Stomach (tissue), 9 donors: ENCODE measurements around the gene SINHCAF. TPM values are rescaled to one million over a fixed set of nuclear protein-coding genes. Genes with fewer than 3 reads are reported as not detected.

Experiments used
- DNase-seq, 2 donors: peaks; one replicate each; pipeline versions ENCODE4 v3.0.0 to v3.0.0-alpha.2; 2013 to 2019
- H3K27ac ChIP-seq, 5 donors: fragments of 200-600 bp in 4 of 5; sonication (generic) in 4 of 5; one replicate each; pipeline ENCODE4 v1.5.1; 2013 to 2019; ENCODE audit warnings: mild to moderate bottlenecking in 1 of 5, moderate library complexity in 1 of 5
- H3K27me3 ChIP-seq, 3 donors: fragments of 200-600 bp; sonication (generic); one replicate each; pipeline ENCODE4 v1.5.1; 2017 to 2019; ENCODE audit warnings: mixed run types in 1 of 3
- H3K36me3 ChIP-seq, 4 donors: fragments of 200-600 bp; sonication (generic); 1 replicate in 3 of 4; 2 replicates in 1 of 4; pipeline ENCODE4 v1.5.1; 2016 to 2019
- H3K4me1 ChIP-seq, 4 donors: fragments of 200-600 bp; sonication (generic); one replicate each; pipeline ENCODE4 v1.5.1; 2016 to 2019
- H3K4me3 ChIP-seq, 4 donors: fragments of 200-600 bp; sonication (generic) in 3 of 4; one replicate each; pipeline ENCODE4 v1.5.1; 2016 to 2019; ENCODE audit warnings: mild to moderate bottlenecking in 1 of 4
- H3K9me3 ChIP-seq, 4 donors: fragments of 200-600 bp; sonication (generic); one replicate each; pipeline ENCODE4 v1.5.1; 2016 to 2019
- EP300 ChIP-seq: sonication (generic); formaldehyde crosslinking; IDR thresholded peaks from one replicate; pipeline ENCODE4 v1.6.1; 2017; ENCODE audit warnings: antibody characterized with exemption
- POLR2A ChIP-seq, 4 donors: fragments of 450-650 bp; IDR thresholded peaks; one replicate each; pipeline ENCODE4 v1.6.1; 2016; ENCODE audit warnings: antibody characterized with exemption in 4 of 4, control low read depth in 2 of 4, mild to moderate bottlenecking in 1 of 4, moderate library complexity in 1 of 4
- POLR2AphosphoS5 ChIP-seq, 3 donors: sonication (generic); formaldehyde crosslinking; IDR thresholded peaks; one replicate each; pipeline ENCODE4 v1.6.1; 2016; ENCODE audit warnings: antibody characterized with exemption in 3 of 3
- WGBS, 5 donors: extraction: QIAGEN DNeasy Blood & Tissue Kit in 3 of 5; methylation state at CpG; one replicate each; pipeline versions ENCODE4 v1.1.5 to v1.1.7; 2013 to 2018; 5-methylcytosine and 5-hydroxymethylcytosine counted together
- intact Hi-C: fragments of 100-400 bp; cut with DNase I; formaldehyde crosslinking; loops from one replicate; pipeline ENCODE4 v1.15.1; 2023; ENCODE audit warnings: low total_unique reads
- polyA plus RNA-seq, 3 donors: library from polyadenylated mRNA; stranded (reverse); fragments of 200-250 nt; gene quantifications; one replicate each; pipeline ENCODE4 v1.2.3, GENCODE V29; 2013
- total RNA-seq, 5 donors: library from RNA; depleted of rRNA; stranded (reverse); fragments of >200 nt; gene quantifications; one replicate each; pipeline versions ENCODE4 v1.1.0 to v1.2.3, GENCODE V29; 2014 to 2016
- TF ChIP-seq, protein P1 (sequence below), 7 experiments: fragments of 450-650 bp in 4 of 7; fragments of 200-600 bp in 3 of 7; sonication (generic) in 3 of 7; IDR thresholded peaks; one replicate each; pipeline ENCODE4 v1.5.1; 2016 to 2019; ENCODE audit warnings: antibody characterized with exemption in 7 of 7, control low read depth in 2 of 7, mild to moderate bottlenecking in 1 of 7
- donor health status: healthy with polysubstance abuse.
- donor health status: Bipolar disorder and iron deficiency.
- donor health status: healthy.

Gene SINHCAF
- total and polyA plus RNA-seq, 8 donors = 17.5 to 93.5 (median 28.2) TPM

GRCh38 chr12:31342286-31342685 is 16.3 kb upstream of the SINHCAF start:
- Histone ChIP-seq H3K4me1 (peaks cover 0 to 12% (median 0%) of the 10 kb centered on the region in 4 donors), H3K36me3 (no peaks in the 10 kb centered on the region), H3K27me3 (no peaks in the 10 kb centered on the region), H3K4me3 (no peak overlapping the region), H3K9me3 (no peaks in the 10 kb centered on the region), H3K27ac (no peak overlapping the region)
- DNase-seq = no peak
- TF ChIP-seq, protein P1, sequence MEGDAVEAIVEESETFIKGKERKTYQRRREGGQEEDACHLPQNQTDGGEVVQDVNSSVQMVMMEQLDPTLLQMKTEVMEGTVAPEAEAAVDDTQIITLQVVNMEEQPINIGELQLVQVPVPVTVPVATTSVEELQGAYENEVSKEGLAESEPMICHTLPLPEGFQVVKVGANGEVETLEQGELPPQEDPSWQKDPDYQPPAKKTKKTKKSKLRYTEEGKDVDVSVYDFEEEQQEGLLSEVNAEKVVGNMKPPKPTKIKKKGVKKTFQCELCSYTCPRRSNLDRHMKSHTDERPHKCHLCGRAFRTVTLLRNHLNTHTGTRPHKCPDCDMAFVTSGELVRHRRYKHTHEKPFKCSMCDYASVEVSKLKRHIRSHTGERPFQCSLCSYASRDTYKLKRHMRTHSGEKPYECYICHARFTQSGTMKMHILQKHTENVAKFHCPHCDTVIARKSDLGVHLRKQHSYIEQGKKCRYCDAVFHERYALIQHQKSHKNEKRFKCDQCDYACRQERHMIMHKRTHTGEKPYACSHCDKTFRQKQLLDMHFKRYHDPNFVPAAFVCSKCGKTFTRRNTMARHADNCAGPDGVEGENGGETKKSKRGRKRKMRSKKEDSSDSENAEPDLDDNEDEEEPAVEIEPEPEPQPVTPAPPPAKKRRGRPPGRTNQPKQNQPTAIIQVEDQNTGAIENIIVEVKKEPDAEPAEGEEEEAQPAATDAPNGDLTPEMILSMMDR (IDR thresholded peaks at IDR 0.05) = no peak
- TF ChIP-seq EP300 = no peak
- no peak for TF ChIP-seq POLR2A (IDR thresholded peaks at IDR 0.05)
- no peak for TF ChIP-seq POLR2AphosphoS5 (IDR thresholded peaks at IDR 0.05)
- WGBS, 5 donors = 87 to 94% (median 90%) methylated on average over 1 of the region's 1 CpG
- intact Hi-C loops = no loop called here

- TF ChIP-seq, protein P1 (IDR thresholded peaks at IDR 0.05) = no peak
- TF ChIP-seq POLR2AphosphoS5 (IDR thresholded peaks at IDR 0.05) = no peak
- no peak for TF ChIP-seq EP300
- no peak for TF ChIP-seq POLR2A (IDR thresholded peaks at IDR 0.05)
Observed at GRCh38 chr12:31339831-31340622, 14.1 kb upstream of the SINHCAF start.

GRCh38 chr12:31337952-31338351 is 12.0 kb upstream of the SINHCAF start:
- WGBS, 5 donors = 49 to 66% (median 57%) methylated on average over 4 of the region's 4 CpGs
- Histone ChIP-seq H3K27ac (no peak overlapping the region), H3K36me3 (no peaks in the 10 kb centered on the region), H3K4me1 (no peaks in the 10 kb centered on the region), H3K27me3 (no peaks in the 10 kb centered on the region), H3K9me3 (no peaks in the 10 kb centered on the region), H3K4me3 (no peak overlapping the region)
- intact Hi-C loops = no loop called here
- TF ChIP-seq POLR2AphosphoS5 (IDR thresholded peaks at IDR 0.05) = no peak
- no peak for TF ChIP-seq EP300
- TF ChIP-seq POLR2A (IDR thresholded peaks at IDR 0.05) = no peak
- TF ChIP-seq, protein P1 (IDR thresholded peaks at IDR 0.05) = no peak
- no peak for DNase-seq

More at GRCh38 chr12:31339831-31340622, 14.1 kb upstream of the SINHCAF start:
- intact Hi-C loops = no loop called here
- peak in 1 of 2 donors; percentile 47 for DNase-seq
- no peaks in the 10 kb centered on the region for H3K36me3 ChIP-seq
- H3K9me3 ChIP-seq = no peaks in the 10 kb centered on the region
- H3K4me1 ChIP-seq = no peaks in the 10 kb centered on the region
- H3K27me3 ChIP-seq = no peaks in the 10 kb centered on the region
- no peak overlapping the region for H3K27ac ChIP-seq
- 66 to 75% (median 67%) methylated on average over 10 of the region's 10 CpGs for WGBS, 5 donors
- no peak overlapping the region for H3K4me3 ChIP-seq

DNA sequence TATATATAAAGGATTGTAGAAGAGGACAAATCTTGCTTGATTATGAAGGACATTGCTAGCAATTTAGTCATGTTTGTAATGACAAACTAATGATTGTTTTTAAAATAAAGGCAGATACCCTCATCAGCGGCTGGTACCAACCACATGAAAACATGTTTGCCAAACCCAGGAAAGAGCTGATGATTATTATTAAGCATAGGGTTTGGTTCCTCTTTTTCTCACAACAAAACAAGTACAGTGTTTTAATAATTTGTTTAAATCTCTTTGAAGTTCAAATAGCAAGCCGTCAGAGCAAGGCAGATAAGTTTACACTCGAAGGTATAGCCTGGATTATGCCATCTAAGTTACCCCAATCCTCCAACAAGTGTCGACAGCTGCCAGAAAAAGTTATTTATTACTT is 5.3 kb upstream of the SINHCAF start:
- Histone ChIP-seq H3K27ac (no peak overlapping the region), H3K4me3 (no peak overlapping the region), H3K4me1 (peaks cover 0 to 6% (median 3%) of the 10 kb centered on the region in 4 donors), H3K27me3 (no peaks in the 10 kb centered on the region), H3K36me3 (no peaks in the 10 kb centered on the region), H3K9me3 (no peaks in the 10 kb centered on the region)
- TF ChIP-seq POLR2AphosphoS5 (IDR thresholded peaks at IDR 0.05) (no peak), EP300 (no peak), POLR2A (IDR thresholded peaks at IDR 0.05) (no peak)
- TF ChIP-seq, protein P1 (IDR thresholded peaks at IDR 0.05) = no peak
- DNase-seq = no peak
- intact Hi-C loops = no loop called here
- WGBS, 5 donors = 44 to 63% (median 53%) methylated on average over 4 of the region's 4 CpGs
